Neural progenitor cell (in vitro differentiated cells): ENCODE data around the gene IL36A. TPM values are rescaled to one million over a fixed set of nuclear protein-coding genes. Genes with fewer than 3 reads are reported as not detected.

Source experiments
- DNase-seq: peaks from one replicate; pipeline ENCODE4 v3.0.0-alpha.2; 2016; ENCODE audit warnings: low spot score
- H2AFZ ChIP-seq: fragments of 200-600 bp; sonication (generic); replicated peaks from 2 replicates; pipeline ENCODE4 v1.6.1; 2016; ENCODE audit warnings: antibody characterized with exemption
- H3F3A ChIP-seq: fragments of 200-600 bp; sonication (generic); 2 replicates; pipeline ENCODE4 v1.6.1; 2016; ENCODE audit warnings: antibody characterized with exemption, low read depth
- H3K27ac ChIP-seq: fragments of 200-600 bp; sonication (generic); 2 replicates; pipeline ENCODE4 v1.5.1; 2016; ENCODE audit warnings: mild to moderate bottlenecking
- H3K27me3 ChIP-seq: fragments of 200-600 bp; sonication (generic); 2 replicates; pipeline ENCODE4 v1.6.1; 2016; ENCODE audit warnings: mild to moderate bottlenecking, moderate library complexity
- H3K36me3 ChIP-seq: fragments of 200-600 bp; sonication (generic); 2 replicates; pipeline ENCODE4 v1.5.1; 2016
- H3K4me1 ChIP-seq: fragments of 200-600 bp; sonication (generic); 2 replicates; pipeline ENCODE4 v1.6.1; 2016; ENCODE audit warnings: mixed run types
- H3K4me2 ChIP-seq: fragments of 200-600 bp; sonication (generic); 2 replicates; pipeline ENCODE4 v1.6.1; 2016
- H3K4me3 ChIP-seq: fragments of 200-600 bp; sonication (generic); 2 replicates; pipeline ENCODE4 v1.5.1; 2016
- H3K79me2 ChIP-seq: fragments of 200-600 bp; sonication (generic); 2 replicates; pipeline ENCODE4 v1.6.1; 2016; ENCODE audit warnings: low read depth
- H3K9ac ChIP-seq: fragments of 200-600 bp; sonication (generic); 2 replicates; pipeline ENCODE4 v1.6.1; 2016
- H3K9me3 ChIP-seq: fragments of 200-600 bp; sonication (generic); 2 replicates; pipeline ENCODE4 v1.5.1; 2016; ENCODE audit warnings: low read depth
- H4K20me1 ChIP-seq: fragments of 200-600 bp; sonication (generic); 2 replicates; pipeline ENCODE4 v1.6.1; 2016; ENCODE audit warnings: low read depth
- H3K27ac Mint-ChIP-seq: 3 replicates; pipeline ENCODE4 v1.8.0; 2021; ENCODE audit warnings: mixed read lengths
- H3K27me3 Mint-ChIP-seq: 2 replicates; pipeline ENCODE4 v1.8.0; 2022; ENCODE audit warnings: low read depth, mild to moderate bottlenecking, inconsistent platforms, moderate library complexity, mixed read lengths; ENCODE audit not compliant: insufficient read depth
- H3K36me3 Mint-ChIP-seq: 3 replicates; pipeline ENCODE4 v1.8.0; 2021; ENCODE audit warnings: mixed read lengths
- H3K4me1 Mint-ChIP-seq: 3 replicates; pipeline ENCODE4 v1.8.0; 2021; ENCODE audit warnings: mixed read lengths
- H3K4me3 Mint-ChIP-seq: 3 replicates; pipeline ENCODE4 v1.8.0; 2021; ENCODE audit warnings: mild to moderate bottlenecking, moderate library complexity, mixed read lengths
- H3K9me3 Mint-ChIP-seq: 3 replicates; pipeline ENCODE4 v1.8.0; 2020; ENCODE audit warnings: mixed read lengths
- CTCF ChIP-seq: fragments of 200-600 bp; sonication (generic); IDR thresholded peaks from 2 replicates; pipeline ENCODE4 v1.5.1; 2017; ENCODE audit warnings: antibody characterized with exemption, mild to moderate bottlenecking
- EZH2 ChIP-seq: fragments of 200-600 bp; sonication (generic); IDR thresholded peaks from 2 replicates; pipeline ENCODE4 v1.6.1; 2017; ENCODE audit warnings: antibody characterized with exemption, mild to moderate bottlenecking, moderate library complexity
- EZH2phosphoT487 ChIP-seq: fragments of 200-600 bp; sonication (generic); IDR thresholded peaks from 2 replicates; pipeline ENCODE4 v1.6.1; 2017; ENCODE audit warnings: antibody characterized with exemption
- total RNA-seq: library from RNA; depleted of rRNA; stranded (reverse); fragments of >200 nt; gene quantifications from 2 replicates; pipeline ENCODE4 v1.2.3, GENCODE V29; 2015; ENCODE audit warnings: low replicate concordance

IL36A gene
- total RNA-seq, 1 donor from 2014 or later = not detected

- no peaks in the 10 kb centered on the region for H3K27me3 Mint-ChIP-seq
- no peaks in the 10 kb centered on the region for H3K4me1 Mint-ChIP-seq
- H3F3A ChIP-seq = no peaks in the 10 kb centered on the region
- H3K27me3 ChIP-seq = peaks cover 32% of the 10 kb centered on the region
- no peak overlapping the region for H3K9ac ChIP-seq
- no peaks in the 10 kb centered on the region for H3K36me3 Mint-ChIP-seq
- no peaks in the 10 kb centered on the region for H3K36me3 ChIP-seq
- H3K27ac Mint-ChIP-seq = no peak overlapping the region
- H3K9me3 Mint-ChIP-seq = peaks cover 6% of the 10 kb centered on the region
- H3K9me3 ChIP-seq = no peaks in the 10 kb centered on the region
- H3K4me3 ChIP-seq = no peak overlapping the region
- H2AFZ ChIP-seq = no peak overlapping the region
- no peak for TF ChIP-seq EZH2phosphoT487
- TF ChIP-seq CTCF = no peak
- no peak for TF ChIP-seq EZH2
- H3K27ac ChIP-seq = no peak overlapping the region
- no peak overlapping the region for H3K4me2 ChIP-seq
- H3K4me1 ChIP-seq = no peaks in the 10 kb centered on the region
- no peaks in the 10 kb centered on the region for H4K20me1 ChIP-seq
- no peaks in the 10 kb centered on the region for H3K79me2 ChIP-seq
- DNase-seq = no peak
- H3K4me3 Mint-ChIP-seq = no peak overlapping the region
These were observed 20.2 kb upstream of the IL36A start for GRCh38 chr2:112985090-112985489.

GRCh38 chr2:112989611-112990010 lies 15.6 kb upstream of the IL36A start:
- H3K27me3 Mint-ChIP-seq = no peaks in the 10 kb centered on the region
- peaks cover 11% of the 10 kb centered on the region for H3K9me3 Mint-ChIP-seq
- H3K9me3 ChIP-seq = no peaks in the 10 kb centered on the region

GRCh38 chr2:112993831-112994230 lies 11.4 kb upstream of the IL36A start:
- Mint-ChIP-seq H3K4me1 (no peaks in the 10 kb centered on the region), H3K9me3 (peaks cover 11% of the 10 kb centered on the region), H3K4me3 (no peak overlapping the region), H3K36me3 (no peaks in the 10 kb centered on the region), H3K27me3 (peaks cover 2% of the 10 kb centered on the region), H3K27ac (no peak overlapping the region)
- Histone ChIP-seq H4K20me1 (no peaks in the 10 kb centered on the region), H3K4me1 (no peaks in the 10 kb centered on the region), H3K4me2 (no peak overlapping the region), H3F3A (no peaks in the 10 kb centered on the region), H3K4me3 (no peak overlapping the region), H3K36me3 (no peaks in the 10 kb centered on the region), H3K9me3 (no peaks in the 10 kb centered on the region), H2AFZ (no peak overlapping the region), H3K79me2 (no peaks in the 10 kb centered on the region), H3K27me3 (no peaks in the 10 kb centered on the region), H3K9ac (no peak overlapping the region), H3K27ac (no peak overlapping the region)
- no peak for DNase-seq
- TF ChIP-seq EZH2 (no peak), CTCF (no peak), EZH2phosphoT487 (no peak)

More at GRCh38 chr2:112989611-112990010, 15.6 kb upstream of the IL36A start:
- Mint-ChIP-seq H3K27ac (no peak overlapping the region), H3K36me3 (no peaks in the 10 kb centered on the region), H3K4me3 (no peak overlapping the region), H3K4me1 (no peaks in the 10 kb centered on the region)
- no peaks in the 10 kb centered on the region for H3K79me2 ChIP-seq
- no peaks in the 10 kb centered on the region for H4K20me1 ChIP-seq
- H3K27ac ChIP-seq = no peak overlapping the region
- H3K36me3 ChIP-seq = no peaks in the 10 kb centered on the region
- H3K9ac ChIP-seq = no peak overlapping the region
- no peaks in the 10 kb centered on the region for H3K4me1 ChIP-seq
- no peaks in the 10 kb centered on the region for H3K27me3 ChIP-seq
- TF ChIP-seq EZH2 = no peak
- no peak for TF ChIP-seq EZH2phosphoT487
- no peak for TF ChIP-seq CTCF
- no peaks in the 10 kb centered on the region for H3F3A ChIP-seq
- no peak overlapping the region for H2AFZ ChIP-seq
- no peak for DNase-seq
- H3K4me2 ChIP-seq = no peak overlapping the region
- H3K4me3 ChIP-seq = no peak overlapping the region
